Measurements from ENCODE around the gene CES4A. TPM values are rescaled to one million over a fixed set of nuclear protein-coding genes. Genes with fewer than 3 reads are reported as not detected.

Gene CES4A
- total and polyA plus RNA-seq, 9 of the 15 experiments (the other 6 are each of a cell fraction or from before 2014, with no cell fraction given), result 0.09 to 0.13 (median 0.11) TPM; not detected in 6

- TF ChIP-seq BCLAF1 (IDR thresholded peaks at IDR 0.05; ENCODE audit: borderline replicate concordance in 1 of 2, control insufficient read depth in 1 of 2, low read depth in 2 of 2, low read length in 1 of 2), result no peak
- no peak for TF ChIP-seq ZBTB43 (CRISPR knock-in tag; IDR thresholded peaks at IDR 0.05)
- TF ChIP-seq CREM (IDR thresholded peaks at IDR 0.05; ENCODE audit: low read depth), result no peak
- TF ChIP-seq SMARCB1 (IDR thresholded peaks at IDR 0.05; ENCODE audit: insufficient read length, low read depth), result no peak
Observed at GRCh38 chr16:66996324-66996982, 8.1 kb downstream of the CES4A start (continued).

- no peaks in the 10 kb centered on the region for H3K9me1 ChIP-seq (ENCODE audit: control insufficient read depth, insufficient read depth, low read length)
- peaks cover 0 to 8% of the 10 kb centered on the region in 2 experiments; a peak in 2 of 5 replicates for H3K27me3 ChIP-seq (ENCODE audit: control insufficient read depth in 2 of 2, insufficient read depth in 2 of 2, low read length in 2 of 2)
- in situ Hi-C loops (cut with MboI), result no loop called here
- H4K20me1 ChIP-seq (replicated peaks; ENCODE audit: control insufficient read depth, insufficient read depth, low read length), result no peaks in the 10 kb centered on the region; the same call in 1 of the 2 replicates
- 28% methylated on average over 3 of the region's 3 CpGs for WGBS (ENCODE audit: insufficient coverage, low coverage, missing lambda C conversion rate)
- H3K4me3 ChIP-seq, result no peak overlapping the region
- no peak overlapping the region for H3K27ac ChIP-seq (ENCODE audit: extremely low read depth, low read depth, low read length)
- CTCF ChIA-PET (ENCODE audit: low intra/inter-chr PET ratio), result no interaction called here
- ATAC-seq, result no peak
- H3K79me2 ChIP-seq (ENCODE audit: control insufficient read depth, insufficient read depth, low read length), result no peaks in the 10 kb centered on the region
- BruUV-seq (replicated peaks), result no TSS peak
- DNase-seq (ENCODE audit: extremely low read depth in 1 of 4, low spot score in 3 of 4), result no peak
- no peak for FAIRE-seq
- H3K4me2 ChIP-seq (ENCODE audit: insufficient read depth, low read length), result no peak overlapping the region
- peaks cover 0 to 16% of the 10 kb centered on the region in 2 experiments; a peak in 3 of 5 replicates for H3K4me1 ChIP-seq (replicated peaks in 1 of 2; ENCODE audit: control insufficient read depth in 2 of 2, insufficient read depth in 2 of 2, low read length in 2 of 2)
- H3K36me3 ChIP-seq (ENCODE audit: control insufficient read depth, insufficient read depth, low read length), result no peaks in the 10 kb centered on the region
- H3K9me3 ChIP-seq (replicated peaks; ENCODE audit: control insufficient read depth, insufficient read depth, low read depth, low read length), result no peaks in the 10 kb centered on the region
- no peak overlapping the region for H3K9ac ChIP-seq (ENCODE audit: insufficient read depth in 1 of 2, low read depth in 2 of 2, low read length in 2 of 2)
- no peak overlapping the region for H2AFZ ChIP-seq (ENCODE audit: low read depth, low read length)
- intact Hi-C loops (cut with micrococcal nuclease), result no loop called here
- POLR2A ChIA-PET, result interaction anchor here (0.7 kb wide), 1 partner anchor 9 kb away, joined by 3 read pairs; no protein-coding TSS in a partner anchor
- TF ChIP-seq HLTF (IDR thresholded peaks at IDR 0.05) (no peak), XRCC4 (IDR thresholded peaks at IDR 0.05; ENCODE audit: extremely low read depth, insufficient read depth, insufficient read length) (no peak), BRF1 (IDR thresholded peaks at IDR 0.05; ENCODE audit: borderline replicate concordance, extremely low read depth, insufficient read length) (no peak), GTF2B (IDR thresholded peaks at IDR 0.05; ENCODE audit: extremely low read depth, insufficient read length) (no peak), MBD1 (CRISPR knock-in tag; IDR thresholded peaks at IDR 0.05) (no peak), ZNF668 (CRISPR knock-in tag; IDR thresholded peaks at IDR 0.05) (no peak)
Observed at GRCh38 chr16:66996983-66997358, 8.6 kb downstream of the CES4A start.

Measured in K562 (cell line).